Osteoblast (primary cell): Measurements from ENCODE around the gene CSNK2A1. TPM values are rescaled to one million over a fixed set of nuclear protein-coding genes. Genes with fewer than 3 reads are reported as not detected.

Experiments used
- DNase-seq: peaks from one replicate; pipeline ENCODE4 v3.0.0; 2011; ENCODE audit warnings: low spot score, mixed read lengths; ENCODE audit not compliant: insufficient read length; ENCODE audit errors: missing footprints
- H2AFZ ChIP-seq: 2 replicates; pipeline ENCODE4 v1.6.0; 2011; ENCODE audit warnings: mild to moderate bottlenecking, low read length
- H3K27ac ChIP-seq: 2 replicates; pipeline ENCODE4 v1.5.1; 2011; ENCODE audit warnings: mild to moderate bottlenecking, low read depth, low read length, moderate library complexity
- H3K27me3 ChIP-seq: 2 replicates; pipeline ENCODE4 v1.6.0; 2012; ENCODE audit warnings: mild to moderate bottlenecking, control low read depth, inconsistent platforms, low read length, moderate library complexity; ENCODE audit not compliant: insufficient read depth
- H3K36me3 ChIP-seq: 2 replicates; pipeline ENCODE4 v1.5.1; 2011; ENCODE audit warnings: mild to moderate bottlenecking, low read length, control low read depth, moderate library complexity; ENCODE audit not compliant: insufficient read depth
- H3K4me1 ChIP-seq: 2 replicates; pipeline ENCODE4 v1.5.1; 2011; ENCODE audit warnings: mild to moderate bottlenecking, low read length, control low read depth, moderate library complexity; ENCODE audit not compliant: insufficient read depth
- H3K4me2 ChIP-seq: 2 replicates; pipeline ENCODE4 v1.6.0; 2011; ENCODE audit warnings: mild to moderate bottlenecking, low read length; ENCODE audit not compliant: insufficient read depth
- H3K4me3 ChIP-seq: fragments of 200-600 bp; sonication (generic); 3 replicates; pipeline ENCODE4 v1.5.1; 2012; ENCODE audit warnings: mild to moderate bottlenecking, low read length, inconsistent platforms; ENCODE audit not compliant: insufficient read depth
- H3K79me2 ChIP-seq: 2 replicates; pipeline ENCODE4 v1.6.0; 2012; ENCODE audit warnings: mild to moderate bottlenecking, low read length, control low read depth, inconsistent platforms; ENCODE audit not compliant: insufficient read depth
- H3K9me3 ChIP-seq: 2 replicates; pipeline ENCODE4 v1.5.1; 2011; ENCODE audit warnings: low read depth, low read length, control low read depth
- H4K20me1 ChIP-seq: 2 replicates; pipeline ENCODE4 v1.6.0; 2012; ENCODE audit warnings: mild to moderate bottlenecking, low read length, control low read depth; ENCODE audit not compliant: insufficient read depth
- CTCF ChIP-seq: IDR thresholded peaks from 2 replicates; pipeline ENCODE4 v1.5.1; 2011; ENCODE audit warnings: mild to moderate bottlenecking, low read depth, low read length, moderate library complexity; ENCODE audit errors: extremely low read depth
- total RNA-seq: library from RNA; depleted of rRNA; stranded (reverse); fragments of >200 nt; gene quantifications from 2 replicates; pipeline ENCODE4 v1.2.3, GENCODE V29; 2012

Gene CSNK2A1
- total RNA-seq, 1 donor, result 82.9 TPM

GRCh38 chr20:440148-440547 is 103.4 kb downstream of the CSNK2A1 start:
- peaks cover 22% of the 10 kb centered on the region for H3K79me2 ChIP-seq

GRCh38 chr20:438571-439469 is 104.8 kb downstream of the CSNK2A1 start:
- H3K4me1 ChIP-seq, result peaks cover under 1% of the 10 kb centered on the region
- DNase-seq, result no peak
- no peak overlapping the region for H3K4me2 ChIP-seq
- no peaks in the 10 kb centered on the region for H3K9me3 ChIP-seq
- TF ChIP-seq CTCF, result no peak
- H3K36me3 ChIP-seq, result peaks cover 80% of the 10 kb centered on the region
- H3K79me2 ChIP-seq, result peaks cover 22% of the 10 kb centered on the region
- no peak overlapping the region for H3K27ac ChIP-seq
- H3K27me3 ChIP-seq, result no peaks in the 10 kb centered on the region
- H4K20me1 ChIP-seq, result peaks cover 10% of the 10 kb centered on the region
- no peak overlapping the region for H3K4me3 ChIP-seq
- no peak overlapping the region for H2AFZ ChIP-seq

More at GRCh38 chr20:440148-440547, 103.4 kb downstream of the CSNK2A1 start:
- Histone ChIP-seq H3K4me1 (peaks cover 11% of the 10 kb centered on the region), H3K36me3 (peaks cover 85% of the 10 kb centered on the region), H3K4me3 (no peak overlapping the region), H4K20me1 (peaks cover 17% of the 10 kb centered on the region), H3K27ac (no peak overlapping the region), H3K9me3 (no peaks in the 10 kb centered on the region), H3K27me3 (no peaks in the 10 kb centered on the region), H3K4me2 (no peak overlapping the region), H2AFZ (no peak overlapping the region)
- peak; percentile 49 for DNase-seq
- no peak for TF ChIP-seq CTCF

GRCh38 chr20:437787-438486 is 105.7 kb downstream of the CSNK2A1 start:
- Histone ChIP-seq H4K20me1 (peaks cover 3% of the 10 kb centered on the region), H3K36me3 (peaks cover 73% of the 10 kb centered on the region), H3K4me1 (peaks cover 4% of the 10 kb centered on the region), H3K4me3 (no peak overlapping the region), H2AFZ (no peak overlapping the region), H3K4me2 (no peak overlapping the region), H3K27me3 (no peaks in the 10 kb centered on the region), H3K79me2 (peaks cover 16% of the 10 kb centered on the region), H3K9me3 (no peaks in the 10 kb centered on the region), H3K27ac (no peak overlapping the region)
- no peak for TF ChIP-seq CTCF
- DNase-seq, result peak; percentile 14

- H3K27me3 ChIP-seq, result no peaks in the 10 kb centered on the region
- H3K4me3 ChIP-seq, result no peak overlapping the region
- TF ChIP-seq CTCF, result no peak
- H3K27ac ChIP-seq, result no peak overlapping the region
- H3K9me3 ChIP-seq, result no peaks in the 10 kb centered on the region
- peaks cover 3% of the 10 kb centered on the region for H4K20me1 ChIP-seq
- H3K79me2 ChIP-seq, result peaks cover 7% of the 10 kb centered on the region
- peaks cover 65% of the 10 kb centered on the region for H3K36me3 ChIP-seq
- no peak overlapping the region for H3K4me2 ChIP-seq
- no peak overlapping the region for H2AFZ ChIP-seq
- peaks cover 4% of the 10 kb centered on the region for H3K4me1 ChIP-seq
- DNase-seq, result peak; percentile 15
Observed at GRCh38 chr20:436476-436875, 107.1 kb downstream of the CSNK2A1 start.
